Stomach (tissue), 4 donors: ENCODE measurements around the gene FTH1.

Experiments used
- CTCF ChIP-seq, 7 experiments: fragments of 450-650 bp in 4 of 7; fragments of 200-600 bp in 3 of 7; sonication (generic) in 3 of 7; IDR thresholded peaks; one replicate each; pipeline ENCODE4 v1.5.1; 2016 to 2019; ENCODE audit warnings: antibody characterized with exemption in 7 of 7, control low read depth in 2 of 7, mild to moderate bottlenecking in 1 of 7
- POLR2A ChIP-seq, 4 donors: fragments of 450-650 bp; IDR thresholded peaks; one replicate each; pipeline ENCODE4 v1.6.1; 2016; ENCODE audit warnings: antibody characterized with exemption in 4 of 4, control low read depth in 2 of 4, mild to moderate bottlenecking in 1 of 4, moderate library complexity in 1 of 4
- POLR2AphosphoS5 ChIP-seq, 3 donors: sonication (generic); formaldehyde crosslinking; IDR thresholded peaks; one replicate each; pipeline ENCODE4 v1.6.1; 2016; ENCODE audit warnings: antibody characterized with exemption in 3 of 3

- TF ChIP-seq CTCF (IDR thresholded peaks at IDR 0.05) = no peak
- no peak for TF ChIP-seq POLR2A (IDR thresholded peaks at IDR 0.05)
- TF ChIP-seq POLR2AphosphoS5 (IDR thresholded peaks at IDR 0.05) = no peak
Observed at GRCh38 chr11:61994981-61995380, 27.5 kb upstream of the FTH1 start.
